HFFc6 (cell line): ENCODE measurements around the gene KIAA2012. TPM values are rescaled to one million over a fixed set of nuclear protein-coding genes. Genes with fewer than 3 reads are reported as not detected.

ENCODE experiments used
- DNase-seq: peaks from one replicate; pipeline ENCODE4 v3.0.0-alpha.2; 2018
- H3K27ac Mint-ChIP-seq: 2 replicates; pipeline ENCODE4 v1.8.0; 2020; ENCODE audit warnings: mild to moderate bottlenecking, mixed read lengths
- H3K27me3 Mint-ChIP-seq: 2 replicates; pipeline ENCODE4 v1.8.0; 2021; ENCODE audit warnings: mild to moderate bottlenecking, moderate library complexity, mixed read lengths; ENCODE audit not compliant: insufficient read depth
- H3K36me3 Mint-ChIP-seq: 2 replicates; pipeline ENCODE4 v1.8.0; 2021; ENCODE audit warnings: low read depth, mixed read lengths
- H3K4me1 Mint-ChIP-seq: 2 replicates; pipeline ENCODE4 v1.8.0; 2020; ENCODE audit warnings: low read depth, mixed read lengths
- H3K4me3 Mint-ChIP-seq: 2 replicates; pipeline ENCODE4 v1.8.0; 2020; ENCODE audit warnings: mild to moderate bottlenecking, moderate library complexity, mixed read lengths
- H3K9me3 Mint-ChIP-seq: 2 replicates; pipeline ENCODE4 v1.8.0; 2020; ENCODE audit warnings: mild to moderate bottlenecking, mixed read lengths
- total RNA-seq, 6 experiments: library from RNA; stranded (reverse); fragmentation: NEBNext Ultra II Directional; extraction: Animal tissue kit (Norgen Biotek cat#: 25700); gene quantifications; 2 replicates in 1 of 6; 3 replicates in 5 of 6; pipeline ENCODE4 v1.2.3, GENCODE V29; 2021
- TF ChIP-seq, protein P1 (sequence below): fragments of 200-600 bp; sonication (generic); IDR thresholded peaks from 2 replicates; pipeline ENCODE4 v1.5.0; 2021; ENCODE audit warnings: antibody characterized with exemption, mild to moderate bottlenecking

The KIAA2012 gene
- total RNA-seq, 6 experiments from 2014 or later = 0.09 to 0.40 (median 0.26) TPM

GRCh38 chr2:202186641-202187202 is 113.7 kb downstream of the KIAA2012 start:
- DNase-seq = no peak
- no peaks in the 10 kb centered on the region; the same call in 1 of the 2 replicates for H3K27me3 Mint-ChIP-seq
- TF ChIP-seq, protein P1, sequence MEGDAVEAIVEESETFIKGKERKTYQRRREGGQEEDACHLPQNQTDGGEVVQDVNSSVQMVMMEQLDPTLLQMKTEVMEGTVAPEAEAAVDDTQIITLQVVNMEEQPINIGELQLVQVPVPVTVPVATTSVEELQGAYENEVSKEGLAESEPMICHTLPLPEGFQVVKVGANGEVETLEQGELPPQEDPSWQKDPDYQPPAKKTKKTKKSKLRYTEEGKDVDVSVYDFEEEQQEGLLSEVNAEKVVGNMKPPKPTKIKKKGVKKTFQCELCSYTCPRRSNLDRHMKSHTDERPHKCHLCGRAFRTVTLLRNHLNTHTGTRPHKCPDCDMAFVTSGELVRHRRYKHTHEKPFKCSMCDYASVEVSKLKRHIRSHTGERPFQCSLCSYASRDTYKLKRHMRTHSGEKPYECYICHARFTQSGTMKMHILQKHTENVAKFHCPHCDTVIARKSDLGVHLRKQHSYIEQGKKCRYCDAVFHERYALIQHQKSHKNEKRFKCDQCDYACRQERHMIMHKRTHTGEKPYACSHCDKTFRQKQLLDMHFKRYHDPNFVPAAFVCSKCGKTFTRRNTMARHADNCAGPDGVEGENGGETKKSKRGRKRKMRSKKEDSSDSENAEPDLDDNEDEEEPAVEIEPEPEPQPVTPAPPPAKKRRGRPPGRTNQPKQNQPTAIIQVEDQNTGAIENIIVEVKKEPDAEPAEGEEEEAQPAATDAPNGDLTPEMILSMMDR = no peak
- H3K36me3 Mint-ChIP-seq = no peaks in the 10 kb centered on the region; the same call in 1 of the 2 replicates
- peaks cover 28% of the 10 kb centered on the region for H3K4me1 Mint-ChIP-seq
- no peak overlapping the region for H3K27ac Mint-ChIP-seq
- H3K9me3 Mint-ChIP-seq = no peaks in the 10 kb centered on the region
- no peak overlapping the region for H3K4me3 Mint-ChIP-seq

DNA sequence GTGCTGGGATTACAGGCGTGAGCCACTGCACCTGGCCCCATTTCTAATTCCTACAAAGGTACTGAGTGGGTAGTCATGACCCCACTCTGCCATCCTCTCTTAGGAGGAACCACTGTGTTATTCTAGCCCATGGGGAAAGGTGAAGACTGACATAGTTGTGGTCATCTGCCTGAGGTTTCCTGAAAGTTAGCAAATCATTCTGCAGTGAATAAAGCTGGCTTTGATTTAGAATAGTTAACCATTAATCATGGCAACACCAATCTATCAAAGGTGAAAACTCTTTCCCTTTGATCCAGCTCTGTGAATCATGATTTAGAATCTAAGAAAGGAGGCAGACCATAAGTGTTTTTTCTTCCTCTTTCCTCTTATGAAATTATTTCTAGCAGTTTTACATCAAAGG is 114.5 kb downstream of the KIAA2012 start:
- TF ChIP-seq, protein P1 = no peak
- no peak for DNase-seq
- peaks cover 28% of the 10 kb centered on the region for H3K4me1 Mint-ChIP-seq

GRCh38 chr2:202193305-202193704 is 120.2 kb downstream of the KIAA2012 start:
- DNase-seq = no peak
- H3K9me3 Mint-ChIP-seq = no peaks in the 10 kb centered on the region
- TF ChIP-seq, protein P1 = no peak
- H3K27me3 Mint-ChIP-seq = no peaks in the 10 kb centered on the region; the same call in 1 of the 2 replicates
- no peaks in the 10 kb centered on the region for H3K4me1 Mint-ChIP-seq
- no peaks in the 10 kb centered on the region for H3K36me3 Mint-ChIP-seq
- no peak overlapping the region for H3K4me3 Mint-ChIP-seq
- H3K27ac Mint-ChIP-seq = no peak overlapping the region

More for the DNA sequence above, 114.5 kb downstream of the KIAA2012 start:
- H3K27ac Mint-ChIP-seq = no peak overlapping the region
- H3K36me3 Mint-ChIP-seq = no peaks in the 10 kb centered on the region; the same call in 1 of the 2 replicates
- no peak overlapping the region for H3K4me3 Mint-ChIP-seq
- H3K9me3 Mint-ChIP-seq = no peaks in the 10 kb centered on the region
- H3K27me3 Mint-ChIP-seq = no peaks in the 10 kb centered on the region; the same call in 1 of the 2 replicates

DNA sequence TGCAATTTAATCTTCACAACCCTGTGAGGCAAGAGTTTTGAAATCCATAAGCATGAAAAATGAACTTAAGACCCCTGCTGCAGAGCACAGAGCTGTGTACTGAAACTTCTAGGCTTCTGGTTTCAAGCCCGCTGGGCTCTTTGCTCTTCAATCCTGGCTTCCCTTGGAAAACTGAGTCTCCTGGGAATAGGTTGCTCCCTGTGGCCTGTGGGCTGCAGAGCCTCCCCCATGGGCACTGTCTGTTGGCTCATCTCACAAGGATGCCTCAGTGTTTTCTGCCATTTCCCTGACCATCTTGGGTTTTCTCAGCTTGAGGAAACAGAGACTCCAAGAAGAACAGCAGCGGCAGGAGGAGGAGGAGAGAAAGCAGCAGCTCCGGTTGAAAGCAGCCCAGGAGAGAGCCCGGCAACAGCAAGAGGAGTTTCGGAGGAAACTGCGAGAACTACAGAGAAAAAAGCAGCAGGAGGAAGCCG is 120.9 kb downstream of the KIAA2012 start:
- Mint-ChIP-seq H3K27ac (no peak overlapping the region), H3K36me3 (no peaks in the 10 kb centered on the region), H3K9me3 (no peaks in the 10 kb centered on the region), H3K27me3 (no peaks in the 10 kb centered on the region; the same call in 1 of the 2 replicates), H3K4me3 (no peak overlapping the region), H3K4me1 (no peaks in the 10 kb centered on the region)
- TF ChIP-seq, protein P1 = no peak
- DNase-seq = no peak

DNA sequence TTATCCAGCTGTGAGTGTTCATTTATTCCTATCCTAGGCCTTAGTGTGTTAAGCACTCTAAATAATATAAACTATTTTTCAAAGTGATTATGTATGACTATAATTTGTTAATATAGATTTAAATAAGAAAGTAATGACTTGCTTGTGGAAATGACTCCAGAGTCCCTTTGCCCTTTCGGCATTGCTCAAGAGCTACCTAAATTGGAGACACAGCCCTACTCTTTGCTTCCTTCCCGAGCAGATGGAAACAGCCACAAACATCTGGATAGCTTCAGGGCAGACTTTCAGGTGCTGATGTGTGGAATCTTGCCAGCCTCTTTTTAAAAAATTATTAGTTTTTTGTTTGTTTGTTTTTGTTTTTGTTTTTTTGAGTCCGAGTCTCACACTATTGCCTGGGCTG is 121.4 kb downstream of the KIAA2012 start:
- TF ChIP-seq, protein P1 = no peak
- Mint-ChIP-seq H3K4me3 (no peak overlapping the region), H3K4me1 (no peaks in the 10 kb centered on the region), H3K27me3 (no peaks in the 10 kb centered on the region; the same call in 1 of the 2 replicates), H3K27ac (no peak overlapping the region), H3K9me3 (no peaks in the 10 kb centered on the region), H3K36me3 (no peaks in the 10 kb centered on the region)
- DNase-seq = no peak
